GM12878 (cell line): Measurements from ENCODE around the gene DPP3. TPM values are rescaled to one million over a fixed set of nuclear protein-coding genes. Genes with fewer than 3 reads are reported as not detected.

Source experiments
- ATAC-seq: fragments of 200-7000 bp; cut with Tn5 transposase; 3 replicates; pipeline ENCODE4 v1.9.1; 2020; ENCODE audit warnings: mild to moderate bottlenecking, moderate library complexity
- BruUV-seq: library from RNA; stranded (reverse); fragments of 400-500 nt; replicated peaks from 2 replicates; lab custom pipeline; 2021; lab: Mats Ljungman, UMichigan
- CTCF ChIA-PET: fragments of 300-600 bp; sonication (Branson Sonifier 250); formaldehyde crosslinking; extraction: SDS; loops from one replicate; lab custom pipeline; 2021; ENCODE audit warnings: inconsistent platforms; lab: Yijun Ruan, JAX
- POLR2A ChIA-PET: fragments of 350-600 bp; formaldehyde crosslinking; extraction: SDS; loops from one replicate; lab custom pipeline; 2021; ENCODE audit warnings: inconsistent platforms; lab: Charles Lee
- RAD21 ChIA-PET: fragments of 300-600 bp; sonication (Branson Sonifier 250); formaldehyde crosslinking; loops from one replicate; lab custom pipeline; 2023; ENCODE audit warnings: antibody characterized with exemption; ENCODE audit not compliant: unreplicated experiment; lab: Charles Lee
- SMC1A ChIA-PET: fragments of 300-600 bp; sonication (Branson Sonifier 250); formaldehyde crosslinking; loops from one replicate; lab custom pipeline; 2023; ENCODE audit not compliant: unreplicated experiment, uncharacterized antibody; lab: Charles Lee
- DNase-seq: peaks from one replicate; pipeline ENCODE4 v3.0.0-alpha.2; 2011; ENCODE audit warnings: low read depth, low spot score
- FAIRE-seq: peaks from 3 replicates; lab custom pipeline; 2011; peaks lifted over from hg19 to GRCh38; lab: Jason Lieb, UNC
- H2AFZ ChIP-seq: 2 replicates; pipeline ENCODE4 v1.6.0; 2011; ENCODE audit warnings: low read depth, low read length, control low read depth; ENCODE audit not compliant: control insufficient read depth
- H3K27ac ChIP-seq: 2 replicates; pipeline ENCODE4 v1.5.1; 2011; ENCODE audit warnings: control low read depth; ENCODE audit not compliant: control insufficient read depth, insufficient read depth
- H3K27me3 ChIP-seq, 2 experiments: replicated peaks in 1 of 2; 2 replicates each; pipeline versions ENCODE4 v1.6.0 to v1.6.1; 2011; ENCODE audit warnings: low read length in 1 of 2; ENCODE audit not compliant: control insufficient read depth in 2 of 2, insufficient read depth in 2 of 2
- H3K36me3 ChIP-seq, 2 experiments: 2 replicates each; pipeline ENCODE4 v1.5.1; 2011; ENCODE audit warnings: low read length in 1 of 2; ENCODE audit not compliant: control insufficient read depth in 2 of 2, insufficient read depth in 2 of 2
- H3K4me1 ChIP-seq: 2 replicates; pipeline ENCODE4 v1.6.1; 2011; ENCODE audit warnings: mild to moderate bottlenecking, low read length, moderate library complexity, mixed read lengths; ENCODE audit not compliant: control insufficient read depth, insufficient read depth
- H3K4me2 ChIP-seq: 2 replicates; pipeline ENCODE4 v1.6.0; 2011; ENCODE audit warnings: control low read depth; ENCODE audit not compliant: control insufficient read depth, insufficient read depth
- H3K4me3 ChIP-seq: fragments of 200-600 bp; sonication (generic); 2 replicates; pipeline ENCODE4 v1.5.1; 2016
- H3K79me2 ChIP-seq: 2 replicates; pipeline ENCODE4 v1.6.0; 2011; ENCODE audit warnings: low read length; ENCODE audit not compliant: control insufficient read depth, insufficient read depth
- H3K9ac ChIP-seq: 2 replicates; pipeline ENCODE4 v1.8.0; 2011; ENCODE audit warnings: low read length, control low read depth, mixed read lengths; ENCODE audit not compliant: control insufficient read depth, insufficient read depth
- H3K9me3 ChIP-seq: replicated peaks from 3 replicates; pipeline ENCODE4 v1.5.1; 2011; ENCODE audit warnings: mild to moderate bottlenecking, low read length; ENCODE audit not compliant: control insufficient read depth, insufficient read depth
- H4K20me1 ChIP-seq: 2 replicates; pipeline ENCODE4 v1.6.0; 2011; ENCODE audit not compliant: control insufficient read depth, insufficient read depth
- ATF7 ChIP-seq: fragments of 450-650 bp; IDR thresholded peaks from 2 replicates; pipeline ENCODE4 v1.6.1; 2016; ENCODE audit warnings: low read depth, mild to moderate bottlenecking
- ETV6 ChIP-seq, 2 experiments: fragments of 450-650 bp in 1 of 2; IDR thresholded peaks in 1 of 2; conservative IDR thresholded peaks in 1 of 2; 2 replicates each; pipeline ENCODE4 v1.6.1; 2014; ENCODE audit warnings: antibody characterized with exemption in 1 of 2, borderline replicate concordance in 1 of 2, low read depth in 1 of 2, mild to moderate bottlenecking in 1 of 2, moderate library complexity in 1 of 2
- FOXK2 ChIP-seq: fragments of 450-650 bp; IDR thresholded peaks from 2 replicates; pipeline ENCODE4 v1.6.1; 2017; ENCODE audit warnings: mild to moderate bottlenecking, moderate library complexity
- ZBTB4 ChIP-seq: fragments of 450-650 bp; formaldehyde crosslinking; IDR thresholded peaks from 2 replicates; pipeline ENCODE4 v1.4.0; 2022; ENCODE audit warnings: mild to moderate bottlenecking, moderate library complexity
- ZBTB40 ChIP-seq: fragments of 450-650 bp; IDR thresholded peaks from 2 replicates; pipeline ENCODE4 v1.6.1; 2016; ENCODE audit warnings: mild to moderate bottlenecking, moderate library complexity, borderline replicate concordance
- ZNF217 ChIP-seq: fragments of 450-650 bp; IDR thresholded peaks from 2 replicates; pipeline ENCODE4 v1.6.1; 2017; ENCODE audit warnings: antibody characterized with exemption, mild to moderate bottlenecking
- WGBS: methylation state at CpG from one replicate; pipeline ENCODE4 v1.1.6; 2016; ENCODE audit warnings: low lambda C conversion rate; ENCODE audit not compliant: insufficient replicate concordance, insufficient coverage; ENCODE audit errors: missing lambda C conversion rate; 5-methylcytosine and 5-hydroxymethylcytosine counted together
- in situ Hi-C: fragments of 300-500 bp; cut with MboI; formaldehyde crosslinking; loops from 9 replicates; pipeline ENCODE4 v1.14.3; 2018; ENCODE audit warnings: mixed read lengths
- intact Hi-C: fragments of 100-400 bp; cut with micrococcal nuclease; formaldehyde crosslinking; loops from one replicate; pipeline ENCODE4 v1.14.2; 2022; ENCODE audit not compliant: unreplicated experiment
- polyA plus RNA-seq, 11 experiments: library from polyadenylated mRNA; depleted of rRNA in 4 of 11; unstranded in 6 of 11; stranded (reverse) in 5 of 11; fragments of >200 nt; fragmentation: Nextera tagmentation in 4 of 11; fragmentation: Illumina TruSeq in 1 of 11; extraction: Ambion mirVana in 4 of 11; extraction: Trizol in 1 of 11; gene quantifications; 1 replicate in 1 of 11; 2 replicates in 10 of 11; pipeline versions ENCODE4 v1.2.1 to v1.2.3, GENCODE V29; 2011 to 2016; ENCODE audit warnings: inconsistent platforms in 2 of 11, missing spikeins in 2 of 11, low read depth in 1 of 11
- total RNA-seq, 4 experiments: library from RNA; depleted of rRNA in 3 of 4; stranded (reverse); fragments of >200 nt in 3 of 4; fragmentation: Illumina TruSeq in 1 of 4; extraction: Trizol in 1 of 4; gene quantifications; 2 replicates each; pipeline versions ENCODE4 v1.2.1 to v1.2.3, GENCODE V29; 2013 to 2021

Gene DPP3
- total and polyA plus RNA-seq, 10 of the 15 experiments (the other 5 are each of a cell fraction or from before 2014, with no cell fraction given), result 6.0 to 117 (median 78.1) TPM

GRCh38 chr11:66488957-66489356 lies 8.7 kb downstream of the DPP3 start:
- no TSS peak for BruUV-seq

More at GRCh38 chr11:66488957-66489356, 8.7 kb downstream of the DPP3 start:
- no peak overlapping the region for H3K9ac ChIP-seq
- intact Hi-C loops, result no loop called here
- CTCF ChIA-PET, result interaction anchor here (1.3 kb wide), 1 partner anchor 50 kb away, joined by 4 read pairs; the partner anchor contains the start of gene MRPL11
- no peak for ATAC-seq
- H3K4me1 ChIP-seq, result no peaks in the 10 kb centered on the region
- TF ChIP-seq ETV6 (conservative IDR thresholded peaks at IDR 0.05 in 1 of 2, IDR thresholded peaks at IDR 0.05 in 1 of 2; ENCODE audit: borderline replicate concordance in 1 of 2, low read depth in 1 of 2), result no peak
- TF ChIP-seq ZBTB4 (CRISPR knock-in tag), result no peak
- no peak for TF ChIP-seq ZNF217
- TF ChIP-seq ATF7, result no peak
- TF ChIP-seq FOXK2, result no peak
- TF ChIP-seq ZBTB40, result no peak
- H3K9me3 ChIP-seq, result no peaks in the 10 kb centered on the region
- H3K4me3 ChIP-seq, result no peak overlapping the region
- H3K4me2 ChIP-seq, result no peak overlapping the region
- no peak for FAIRE-seq
- no peaks in the 10 kb centered on the region for H3K27me3 ChIP-seq
- H4K20me1 ChIP-seq, result no peaks in the 10 kb centered on the region
- H3K79me2 ChIP-seq, result no peaks in the 10 kb centered on the region
- no peak for DNase-seq
- no peak overlapping the region for H3K27ac ChIP-seq
- SMC1A ChIA-PET, result no interaction called here
- POLR2A ChIA-PET, result no interaction called here
- peaks cover 11 to 30% of the 10 kb centered on the region in 2 experiments; a peak in 3 of 4 replicates for H3K36me3 ChIP-seq
- 99% methylated on average over 10 of the region's 10 CpGs for WGBS
- H2AFZ ChIP-seq, result no peak overlapping the region
- RAD21 ChIA-PET, result no interaction called here
- in situ Hi-C loops, result no loop called here
